C4-2B (cell line): ENCODE measurements around the gene OR52J3.

Source experiments
- ZFX ChIP-seq: fragments of 450-650 bp; IDR thresholded peaks from 2 replicates; pipeline ENCODE4 v1.6.1; 2017
- TF ChIP-seq, protein P1 (sequence below): fragments of 450-650 bp; conservative IDR thresholded peaks from 2 replicates; pipeline ENCODE4 v1.5.1; 2017; ENCODE audit warnings: mild to moderate bottlenecking

GRCh38 chr11:5046754-5047330 lies 516 bp downstream of the OR52J3 start:
- TF ChIP-seq, protein P1, sequence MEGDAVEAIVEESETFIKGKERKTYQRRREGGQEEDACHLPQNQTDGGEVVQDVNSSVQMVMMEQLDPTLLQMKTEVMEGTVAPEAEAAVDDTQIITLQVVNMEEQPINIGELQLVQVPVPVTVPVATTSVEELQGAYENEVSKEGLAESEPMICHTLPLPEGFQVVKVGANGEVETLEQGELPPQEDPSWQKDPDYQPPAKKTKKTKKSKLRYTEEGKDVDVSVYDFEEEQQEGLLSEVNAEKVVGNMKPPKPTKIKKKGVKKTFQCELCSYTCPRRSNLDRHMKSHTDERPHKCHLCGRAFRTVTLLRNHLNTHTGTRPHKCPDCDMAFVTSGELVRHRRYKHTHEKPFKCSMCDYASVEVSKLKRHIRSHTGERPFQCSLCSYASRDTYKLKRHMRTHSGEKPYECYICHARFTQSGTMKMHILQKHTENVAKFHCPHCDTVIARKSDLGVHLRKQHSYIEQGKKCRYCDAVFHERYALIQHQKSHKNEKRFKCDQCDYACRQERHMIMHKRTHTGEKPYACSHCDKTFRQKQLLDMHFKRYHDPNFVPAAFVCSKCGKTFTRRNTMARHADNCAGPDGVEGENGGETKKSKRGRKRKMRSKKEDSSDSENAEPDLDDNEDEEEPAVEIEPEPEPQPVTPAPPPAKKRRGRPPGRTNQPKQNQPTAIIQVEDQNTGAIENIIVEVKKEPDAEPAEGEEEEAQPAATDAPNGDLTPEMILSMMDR: no peak
- no peak for TF ChIP-seq ZFX
